Rectal smooth muscle tissue (tissue), 1 donor: ENCODE results near the gene SNCG.
"Not testable (repeated sequence)": the region's sequence is repeated elsewhere in the genome, so short reads cannot be mapped to it uniquely, and the experiment has no call there.

Experiments
- H3K27ac ChIP-seq: one replicate; pipeline ENCODE4 v1.7.0; 2013; ENCODE audit warnings: low read depth, low read length, inconsistent platforms
- H3K27me3 ChIP-seq: one replicate; pipeline ENCODE4 v1.7.0; 2013; ENCODE audit warnings: low read length; ENCODE audit not compliant: control insufficient read depth, insufficient read depth
- H3K36me3 ChIP-seq: one replicate; pipeline ENCODE4 v1.7.0; 2013; ENCODE audit warnings: low read length; ENCODE audit not compliant: control insufficient read depth, insufficient read depth
- H3K4me1 ChIP-seq: one replicate; pipeline ENCODE4 v1.7.0; 2013; ENCODE audit warnings: low read length; ENCODE audit not compliant: control insufficient read depth, insufficient read depth
- H3K4me3 ChIP-seq: one replicate; pipeline ENCODE4 v1.7.0; 2013; ENCODE audit warnings: low read length
- H3K9ac ChIP-seq: one replicate; pipeline ENCODE4 v1.7.0; 2013; ENCODE audit warnings: low read length

SNCG gene

GRCh38 chr10:86958116-86958900 is at the start of gene SNCG:
Gene SNCG, plus strand, starts transcription at chr10:86958599. Its CDS starts 99 bp downstream, at chr10:86958698.
- Histone ChIP-seq H3K27ac (peak within 1 kb of the TSS; percentile 11), H3K4me3 (no peak within 1 kb of the TSS), H3K36me3 (no peaks in the 10 kb centered on the region), H3K4me1 (no peaks in the 10 kb centered on the region), H3K27me3 (no peaks in the 10 kb centered on the region), H3K9ac (no peak within 1 kb of the TSS)

- Histone ChIP-seq H3K36me3 (peaks cover 10% of the 10 kb centered on the region), H3K27ac (no peak overlapping the region)
Measured at GRCh38 chr10:86914734-86915133, 43.7 kb upstream of the SNCG start.

GRCh38 chr10:86918022-86918471 is 40.4 kb upstream of the SNCG start:
- Histone ChIP-seq H3K27ac (peak overlapping the region; percentile 65), H3K9ac (no peak overlapping the region), H3K4me1 (no peaks in the 10 kb centered on the region), H3K4me3 (no peak overlapping the region), H3K27me3 (no peaks in the 10 kb centered on the region), H3K36me3 (peaks cover 17% of the 10 kb centered on the region)

More at GRCh38 chr10:86914734-86915133, 43.7 kb upstream of the SNCG start:
- Histone ChIP-seq H3K9ac (no peak overlapping the region), H3K27me3 (no peaks in the 10 kb centered on the region), H3K4me3 (no peak overlapping the region), H3K4me1 (no peaks in the 10 kb centered on the region)

- H3K36me3 ChIP-seq: peaks cover 20% of the 10 kb centered on the region
- no peak overlapping the region for H3K9ac ChIP-seq
- H3K27me3 ChIP-seq: no peaks in the 10 kb centered on the region
- no peak overlapping the region for H3K4me3 ChIP-seq
- no peaks in the 10 kb centered on the region for H3K4me1 ChIP-seq
- peak overlapping the region; percentile 57 for H3K27ac ChIP-seq
Measured at GRCh38 chr10:86922553-86922961, 35.8 kb upstream of the SNCG start.

GRCh38 chr10:86929468-86930380 is 28.7 kb upstream of the SNCG start:
- Histone ChIP-seq H3K27ac (peak overlapping the region; percentile 76), H3K36me3 (no peaks in the 10 kb centered on the region), H3K27me3 (no peaks in the 10 kb centered on the region), H3K4me1 (peaks cover 4% of the 10 kb centered on the region), H3K4me3 (no peak overlapping the region), H3K9ac (no peak overlapping the region)

- H3K27ac ChIP-seq: no peak overlapping the region
Measured at GRCh38 chr10:86931872-86932271, 26.5 kb upstream of the SNCG start.

GRCh38 chr10:86932674-86933073 is 25.7 kb upstream of the SNCG start:
- H3K27me3 ChIP-seq: no peaks in the 10 kb centered on the region
- no peaks in the 10 kb centered on the region for H3K36me3 ChIP-seq
- no peak overlapping the region for H3K4me3 ChIP-seq
- no peak overlapping the region for H3K9ac ChIP-seq
- H3K4me1 ChIP-seq: peaks cover 4% of the 10 kb centered on the region
- no peak overlapping the region for H3K27ac ChIP-seq

More at GRCh38 chr10:86931872-86932271, 26.5 kb upstream of the SNCG start:
- H3K4me3 ChIP-seq: no peak overlapping the region
- H3K27me3 ChIP-seq: no peaks in the 10 kb centered on the region
- peaks cover 4% of the 10 kb centered on the region for H3K4me1 ChIP-seq
- H3K9ac ChIP-seq: no peak overlapping the region
- no peaks in the 10 kb centered on the region for H3K36me3 ChIP-seq

GRCh38 chr10:86934162-86934711 is 24.2 kb upstream of the SNCG start:
- H3K9ac ChIP-seq, H3K27ac ChIP-seq, H3K27me3 ChIP-seq, H3K36me3 ChIP-seq, H3K4me3 ChIP-seq, H3K4me1 ChIP-seq: not testable (repeated sequence)

- Histone ChIP-seq H3K9ac (no peak overlapping the region), H3K27me3 (no peaks in the 10 kb centered on the region), H3K4me3 (no peak overlapping the region), H3K4me1 (peaks cover 2% of the 10 kb centered on the region), H3K36me3 (no peaks in the 10 kb centered on the region), H3K27ac (no peak overlapping the region)
Measured at GRCh38 chr10:86936661-86937501, 21.5 kb upstream of the SNCG start.

- Histone ChIP-seq H3K36me3 (no peaks in the 10 kb centered on the region), H3K4me1 (peaks cover 2% of the 10 kb centered on the region), H3K9ac (no peak overlapping the region), H3K27ac (no peak overlapping the region), H3K4me3 (no peak overlapping the region), H3K27me3 (no peaks in the 10 kb centered on the region)
Measured at GRCh38 chr10:86937502-86938154, 20.8 kb upstream of the SNCG start.

- H3K4me1 ChIP-seq: peaks cover 2% of the 10 kb centered on the region
- H3K9ac ChIP-seq: no peak overlapping the region
- H3K27ac ChIP-seq: no peak overlapping the region
- H3K4me3 ChIP-seq: no peak overlapping the region
- H3K36me3 ChIP-seq: no peaks in the 10 kb centered on the region
- no peaks in the 10 kb centered on the region for H3K27me3 ChIP-seq
Measured at GRCh38 chr10:86938260-86938659, 20.1 kb upstream of the SNCG start.
